Right lung (tissue), 5 donors: Measurements from ENCODE around the gene TMEM37. TPM values are rescaled to one million over a fixed set of nuclear protein-coding genes. Genes with fewer than 3 reads are reported as not detected.

Experiments used
- DNase-seq, 2 donors: peaks; one replicate each; pipeline ENCODE4 v3.0.0-alpha.2; 2013
- polyA plus RNA-seq, 5 donors: library from polyadenylated mRNA; unstranded; fragments of 120-200 nt; gene quantifications; one replicate each; pipeline versions ENCODE4 v1.2.1 to v1.2.3, GENCODE V29; 2013; ENCODE audit warnings: inconsistent platforms in 1 of 5, low replicate concordance in 1 of 5; ENCODE audit not compliant: insufficient read length in 5 of 5, insufficient read depth in 1 of 5

The TMEM37 gene
- polyA plus RNA-seq, 5 donors: 28.4 to 31.4 (median 29.1) TPM

DNA sequence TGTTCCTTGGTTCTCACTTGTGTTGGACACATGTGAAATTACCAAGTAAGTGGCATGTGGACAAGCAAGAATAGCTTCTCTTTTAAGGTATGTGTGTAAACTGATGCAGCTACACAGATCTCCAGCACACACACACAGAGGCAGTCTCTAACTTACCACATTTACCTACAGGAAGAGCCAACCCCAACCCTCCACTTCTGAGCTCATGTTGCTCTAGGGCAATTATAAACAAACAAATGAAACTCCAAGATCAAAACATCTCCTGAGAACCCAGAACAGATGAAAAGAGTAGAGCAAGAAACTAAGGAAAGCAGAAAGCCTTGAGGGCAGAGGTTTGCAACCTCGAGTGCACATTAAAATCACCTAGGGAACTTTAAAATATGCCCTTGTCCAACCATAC is 16.0 kb upstream of the TMEM37 start:
- no peak for DNase-seq

DNA sequence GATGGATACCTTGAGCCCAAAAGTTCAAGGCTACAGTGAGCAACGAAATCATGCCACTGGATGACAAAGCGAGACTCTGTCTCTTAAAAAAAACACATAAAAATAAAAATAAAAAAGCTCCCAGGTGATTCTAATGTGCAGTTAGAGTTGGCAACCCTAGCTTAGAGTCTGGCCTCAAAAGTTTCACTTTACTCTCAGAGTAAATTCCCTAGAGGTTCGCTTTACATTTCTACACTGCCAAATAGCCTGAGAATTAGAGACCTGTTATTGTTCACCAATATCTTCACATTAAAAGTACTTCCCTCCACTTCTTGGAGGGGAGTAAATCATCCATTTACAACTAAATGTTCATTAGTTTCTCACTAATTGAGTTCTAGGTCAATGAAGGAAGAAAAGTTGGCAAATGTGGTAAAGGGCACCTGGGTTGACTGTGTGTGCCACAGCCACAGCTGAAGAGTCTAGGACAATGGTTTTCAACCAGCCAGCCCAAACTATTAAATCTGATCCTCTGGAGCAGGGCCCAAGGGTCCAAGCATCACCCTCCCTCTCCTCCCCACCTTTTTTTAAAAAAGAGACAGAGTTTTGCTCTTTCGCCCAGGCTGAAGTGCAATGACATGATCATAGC is 15.2 kb upstream of the TMEM37 start:
- DNase-seq: no peak

DNA sequence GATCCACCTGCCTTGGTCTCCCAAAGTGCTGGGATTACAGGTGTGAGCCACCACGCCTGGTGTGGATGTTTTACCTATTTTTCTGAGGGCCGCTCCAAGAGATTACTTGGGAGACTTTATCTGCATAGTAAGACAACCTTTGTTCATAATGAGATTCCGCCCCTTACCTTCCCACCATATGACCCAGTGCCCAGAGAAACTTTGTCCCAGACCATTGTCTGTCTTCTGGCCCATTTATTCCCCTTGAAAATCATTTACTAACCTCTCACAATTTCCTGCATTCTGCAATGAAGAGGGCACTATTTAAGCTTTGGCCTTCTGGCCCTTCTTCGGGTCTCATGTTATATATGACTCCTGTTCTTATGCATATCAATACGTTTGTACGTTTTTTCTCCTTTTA is 13.7 kb upstream of the TMEM37 start:
- no peak for DNase-seq

DNA sequence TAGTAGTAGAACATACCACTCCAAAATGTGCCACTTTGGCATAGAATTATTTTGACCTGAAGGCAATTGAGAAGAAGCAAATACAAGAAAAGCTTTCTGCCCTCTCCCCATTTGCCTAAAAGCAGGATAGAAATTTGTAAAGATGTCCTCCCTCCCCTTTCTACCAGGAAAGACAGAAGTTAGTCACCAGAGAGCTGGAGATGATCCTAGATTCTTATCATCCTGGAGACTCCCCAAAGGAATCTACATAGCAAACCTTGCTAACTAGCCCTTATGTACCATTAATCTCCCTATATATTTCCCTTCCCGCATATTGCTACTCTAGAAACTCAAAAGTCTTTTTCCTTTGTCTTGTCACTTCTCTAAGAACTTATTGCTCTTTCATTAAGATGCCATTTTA is 12.6 kb upstream of the TMEM37 start:
- DNase-seq: no peak

DNA sequence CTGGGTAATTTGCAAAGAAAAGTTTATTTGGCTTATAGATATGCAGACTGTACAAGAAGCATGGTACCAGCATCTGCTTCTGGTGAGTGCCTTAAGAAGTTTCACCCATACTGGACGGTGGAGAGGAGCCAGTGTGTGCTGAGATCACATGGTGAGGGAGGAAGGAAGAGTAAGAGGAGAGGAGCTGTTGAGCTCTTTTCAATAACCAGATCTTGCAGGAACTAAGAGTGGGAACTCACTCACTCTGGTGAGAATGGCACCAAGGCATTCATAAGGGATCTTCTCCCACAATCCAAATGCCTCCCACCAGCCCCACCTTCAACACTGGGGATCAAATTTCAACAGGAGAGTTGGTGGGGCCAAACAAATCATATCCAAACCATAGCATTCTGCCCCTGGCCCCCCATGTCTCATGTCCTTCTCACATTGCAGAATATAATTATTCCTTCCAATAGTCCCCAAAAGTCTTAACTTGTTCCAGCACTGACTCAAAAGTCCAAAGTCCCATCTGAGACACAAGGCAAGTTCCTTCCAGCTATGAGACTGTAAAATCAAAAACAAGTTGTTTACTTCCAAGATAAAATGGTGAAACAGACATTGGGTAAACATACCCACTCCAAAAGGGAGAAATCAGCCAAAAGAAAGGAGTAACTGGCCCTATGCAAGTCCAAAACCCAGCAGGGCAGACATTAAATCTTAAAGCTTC is 11.7 kb upstream of the TMEM37 start:
- no peak for DNase-seq

DNA sequence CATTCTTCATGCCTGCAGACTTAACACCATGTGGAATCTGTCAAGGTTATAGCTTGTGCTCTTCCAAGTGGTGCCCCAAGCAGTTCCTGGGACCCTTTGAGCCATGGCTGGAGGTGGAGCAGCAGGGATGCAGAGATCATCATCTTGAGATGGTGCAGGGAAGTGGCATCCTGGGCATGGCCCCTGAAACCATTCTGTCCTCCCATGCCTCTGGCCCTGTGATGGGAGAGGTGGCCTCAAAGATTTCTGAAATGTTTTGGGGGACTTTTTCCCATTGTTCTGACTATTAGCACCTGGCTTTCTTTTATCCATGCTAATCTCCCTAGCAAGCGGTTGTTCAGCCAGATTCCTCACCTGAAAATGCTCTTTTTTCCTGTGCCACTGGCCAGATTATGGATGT is 10.3 kb upstream of the TMEM37 start:
- no peak for DNase-seq

DNA sequence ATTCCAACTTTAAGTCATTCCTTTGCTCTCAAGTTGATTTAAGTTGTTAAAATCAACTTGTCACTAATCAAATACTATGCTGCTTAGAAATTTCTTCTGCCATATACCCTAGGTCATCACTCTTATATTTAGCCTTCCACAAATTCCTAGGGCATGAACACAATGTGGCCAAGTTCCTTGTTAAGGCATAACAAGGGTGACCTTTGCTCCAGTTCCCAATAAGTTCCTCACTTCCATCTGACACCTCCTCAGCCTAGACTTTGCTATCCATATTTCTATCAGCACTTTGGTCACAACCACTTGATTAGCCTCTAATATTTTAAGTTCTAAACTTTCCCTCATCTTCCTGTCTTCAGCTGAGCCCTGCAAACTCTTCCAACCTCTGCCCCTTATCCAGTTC is 9.9 kb upstream of the TMEM37 start:
- DNase-seq: no peak

DNA sequence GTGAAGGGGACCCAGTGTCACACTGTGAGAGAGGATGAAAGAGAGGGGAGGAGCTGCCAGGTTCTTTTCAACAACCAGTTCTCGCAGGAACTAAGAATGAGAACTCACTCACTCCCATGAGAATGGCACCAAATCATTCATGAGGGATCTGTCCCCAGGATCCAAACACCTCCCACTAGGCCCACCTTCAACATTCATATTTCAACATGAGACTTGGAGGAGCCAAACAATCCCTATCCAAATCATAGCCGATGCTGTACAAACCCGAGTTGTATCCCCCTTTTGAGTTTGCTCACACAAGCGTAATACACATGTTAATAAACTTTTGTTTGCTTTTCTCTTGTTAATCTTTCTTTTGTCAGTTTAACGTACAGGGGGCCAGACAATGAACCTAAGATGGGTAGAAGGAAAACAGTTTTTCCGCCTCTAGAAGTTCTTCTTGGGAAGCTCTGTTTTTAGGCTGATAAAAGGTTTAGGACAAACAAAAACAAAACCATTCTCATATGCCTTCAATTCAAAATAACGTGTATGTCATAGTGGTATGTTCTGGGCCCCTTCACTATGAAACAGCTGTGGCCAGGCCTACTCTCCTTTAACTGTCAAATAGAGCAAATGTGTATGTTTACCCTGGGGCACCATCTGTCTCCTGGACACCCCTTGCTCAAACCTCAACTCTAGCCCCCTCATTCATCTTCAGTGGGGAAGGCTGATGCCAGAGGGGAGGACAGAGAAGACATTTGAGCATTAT is 9.1 kb upstream of the TMEM37 start:
- DNase-seq: no peak

DNA sequence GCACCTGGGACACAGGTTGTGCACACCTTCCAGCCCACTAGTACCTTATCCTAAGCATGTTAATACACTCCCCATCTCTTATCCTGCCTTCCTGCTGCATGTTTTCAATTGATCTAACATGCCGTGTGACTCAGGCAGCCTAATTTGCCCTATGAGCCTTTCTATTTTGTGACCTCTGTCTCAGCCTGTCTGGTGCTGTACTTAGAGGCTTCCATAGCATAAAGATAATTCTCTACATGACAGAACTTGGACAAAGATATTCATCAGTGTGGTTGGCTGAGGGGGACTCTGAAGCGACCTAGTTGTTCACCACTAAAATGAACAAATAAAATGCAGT is 8.6 kb upstream of the TMEM37 start:
- DNase-seq: no peak

DNA sequence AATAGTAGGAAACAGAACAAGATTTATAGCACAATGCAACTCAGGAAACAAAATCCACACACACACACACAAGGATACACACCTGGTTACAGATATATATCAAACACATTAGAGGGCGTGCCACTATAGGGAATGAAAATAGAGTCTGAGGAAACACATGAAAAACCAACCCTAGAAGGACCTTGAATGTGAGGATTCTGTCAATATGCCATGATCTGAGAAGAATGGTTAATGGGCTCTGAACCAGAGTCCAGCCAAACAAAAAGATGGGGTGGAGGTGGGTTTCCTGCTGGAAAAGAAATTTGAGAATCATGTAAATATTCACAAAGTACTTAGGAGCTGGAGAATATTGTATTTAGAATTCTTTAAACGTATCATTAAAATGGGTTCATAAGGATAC is 7.8 kb upstream of the TMEM37 start:
- no peak for DNase-seq

DNA sequence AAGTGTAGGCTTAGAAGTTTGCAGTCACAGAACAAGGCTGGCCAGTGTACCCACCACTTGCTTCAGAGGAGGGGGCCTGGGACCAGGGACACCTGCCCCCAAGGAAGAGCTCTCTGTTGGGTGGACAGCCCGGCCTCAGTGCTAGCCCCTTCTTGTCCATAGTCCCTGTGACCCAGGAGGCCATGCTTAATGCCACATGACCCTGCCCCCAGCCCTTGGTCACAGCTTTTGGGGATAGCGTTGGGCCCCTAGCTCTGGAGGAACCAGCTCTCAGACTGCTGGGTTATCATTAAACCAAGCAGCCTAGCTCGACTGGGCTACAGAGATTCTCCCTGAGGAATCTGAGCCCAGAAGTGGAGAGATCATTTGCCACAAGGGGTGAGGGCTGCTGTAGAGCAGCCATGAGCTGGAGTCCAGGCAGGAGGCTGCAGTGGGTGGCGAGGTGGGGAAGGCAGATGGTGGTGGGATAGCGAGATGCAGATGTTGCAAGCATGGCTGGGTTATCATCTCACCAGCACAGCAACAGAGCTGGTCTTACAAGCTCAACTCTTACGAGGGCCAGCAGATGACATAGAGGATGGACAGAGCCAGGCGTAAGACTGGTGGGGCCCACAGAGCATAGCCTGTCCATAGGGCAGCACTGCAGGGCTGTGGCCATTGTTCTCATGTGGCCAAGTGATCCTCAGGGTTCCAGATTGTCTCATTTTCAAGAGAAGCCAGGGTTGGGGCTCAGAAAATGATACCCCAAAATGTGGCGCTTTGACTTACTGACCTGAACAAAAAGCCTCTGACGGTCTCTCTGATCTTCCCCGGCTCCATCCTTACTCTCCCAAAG is 7.2 kb upstream of the TMEM37 start:
- DNase-seq: no peak

DNA sequence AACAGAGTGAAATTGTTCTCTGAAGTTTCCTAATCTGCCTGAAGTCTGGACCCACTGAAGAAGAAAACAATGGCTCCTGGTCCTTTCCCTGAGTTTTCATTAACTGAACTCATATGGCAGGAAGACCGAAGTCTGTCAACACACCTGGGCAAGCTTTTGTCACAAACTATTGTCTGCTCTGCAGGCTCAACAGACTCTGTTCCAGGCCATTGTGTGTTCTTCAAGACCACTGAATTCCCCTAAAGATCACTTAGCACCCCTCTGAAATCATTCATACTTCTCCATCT is 6.6 kb upstream of the TMEM37 start:
- no peak for DNase-seq

DNA sequence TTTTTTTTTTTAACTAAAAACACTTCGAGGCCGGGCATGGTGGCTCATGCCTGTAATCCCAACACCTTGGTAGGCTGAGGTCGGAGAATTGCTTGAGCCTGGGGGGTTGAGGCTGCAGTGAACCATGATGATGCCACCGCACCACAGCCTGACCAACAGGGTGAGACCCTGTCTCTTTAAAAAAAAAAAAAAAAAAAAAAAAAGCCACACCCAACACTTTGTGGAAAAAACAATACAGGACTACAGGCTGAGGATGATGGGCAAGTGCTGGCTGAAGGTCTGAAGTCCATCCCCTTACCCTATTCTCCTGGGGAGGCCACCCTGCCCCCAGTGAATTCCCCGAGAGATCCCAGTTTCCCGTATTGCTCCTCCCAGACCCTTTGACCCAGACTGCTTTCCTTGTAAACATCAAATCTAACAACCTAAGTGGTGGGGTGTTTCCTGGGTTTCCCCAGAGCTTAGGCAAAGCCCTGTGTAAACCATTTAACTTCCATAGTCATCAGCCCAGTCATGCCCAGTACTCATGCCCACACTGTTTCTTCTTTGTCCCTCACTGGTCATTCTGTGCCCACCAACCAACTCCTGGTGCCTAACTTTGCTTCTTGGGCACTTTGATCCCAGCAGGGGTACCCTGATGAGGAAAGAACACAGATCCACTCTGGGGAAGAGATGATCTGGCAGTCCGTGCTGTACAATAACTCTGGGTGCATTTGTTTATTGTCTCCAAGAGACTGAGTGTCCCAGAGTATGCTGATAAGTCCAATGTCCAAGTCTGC is 5.8 kb upstream of the TMEM37 start:
- no peak for DNase-seq

DNA sequence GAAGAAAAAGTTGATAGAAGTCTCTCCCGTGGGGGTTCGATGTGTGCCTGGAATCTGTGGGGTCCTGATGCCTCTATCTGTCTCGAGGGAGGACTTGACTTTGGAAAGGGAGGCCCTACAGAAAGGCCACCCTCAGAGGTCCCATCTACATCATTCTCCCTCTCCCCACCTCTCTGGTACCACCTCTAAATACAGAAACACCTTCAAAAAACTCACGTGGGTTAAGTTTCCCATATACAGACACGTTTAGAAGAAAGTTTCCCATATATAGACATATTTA is 5.3 kb upstream of the TMEM37 start:
- DNase-seq: no peak

DNA sequence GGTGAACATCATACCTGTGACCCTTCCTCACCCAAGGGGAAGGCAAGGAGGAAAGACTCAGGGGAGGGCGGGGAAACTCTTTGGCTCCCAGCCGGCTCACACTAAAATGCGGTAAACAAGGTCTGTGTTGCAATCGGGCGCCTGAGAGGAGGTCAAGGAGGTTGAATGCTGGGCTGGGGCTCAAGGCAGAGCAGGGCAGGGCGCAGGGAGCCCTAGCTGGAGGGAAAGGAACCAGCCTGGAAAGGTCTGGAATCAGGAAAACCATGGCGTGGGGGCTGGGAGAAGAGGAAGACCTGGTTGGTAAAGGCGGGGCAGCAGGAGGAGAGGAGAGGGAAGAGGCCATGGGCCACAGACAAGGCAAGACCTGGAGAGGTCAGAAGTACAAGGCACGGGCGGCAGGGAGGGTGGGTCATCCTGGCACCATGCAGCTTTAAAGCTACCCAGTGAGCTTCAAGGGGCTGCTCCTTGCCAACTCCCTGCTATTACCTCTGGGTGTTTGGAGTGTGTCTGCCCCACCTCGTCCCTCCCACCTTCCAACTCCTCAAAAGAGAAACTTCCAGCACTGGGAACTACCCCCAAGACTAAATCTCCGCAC is 4.8 kb upstream of the TMEM37 start:
- DNase-seq: peak; percentile 47 to 55

DNA sequence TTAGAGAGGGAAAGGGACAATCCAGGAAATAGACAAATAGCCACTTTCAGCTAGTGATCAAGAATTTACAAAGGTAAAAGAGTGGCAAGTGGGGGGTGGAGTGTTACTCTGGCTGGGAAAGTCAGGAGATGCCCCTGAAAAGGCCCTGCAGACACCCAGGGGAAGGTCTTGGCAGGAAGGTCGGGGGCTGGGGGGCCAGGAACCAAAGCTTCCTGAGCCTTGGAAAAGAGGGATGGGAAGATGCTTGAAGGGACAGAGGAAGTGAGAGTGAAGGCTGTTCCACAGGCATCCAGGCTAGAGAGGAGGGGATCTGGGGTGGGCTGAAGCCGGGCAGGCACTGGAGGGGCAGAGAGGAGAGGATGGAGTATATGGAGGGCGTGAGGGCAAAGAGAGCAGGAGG is 3.9 kb upstream of the TMEM37 start:
- DNase-seq: no peak

DNA sequence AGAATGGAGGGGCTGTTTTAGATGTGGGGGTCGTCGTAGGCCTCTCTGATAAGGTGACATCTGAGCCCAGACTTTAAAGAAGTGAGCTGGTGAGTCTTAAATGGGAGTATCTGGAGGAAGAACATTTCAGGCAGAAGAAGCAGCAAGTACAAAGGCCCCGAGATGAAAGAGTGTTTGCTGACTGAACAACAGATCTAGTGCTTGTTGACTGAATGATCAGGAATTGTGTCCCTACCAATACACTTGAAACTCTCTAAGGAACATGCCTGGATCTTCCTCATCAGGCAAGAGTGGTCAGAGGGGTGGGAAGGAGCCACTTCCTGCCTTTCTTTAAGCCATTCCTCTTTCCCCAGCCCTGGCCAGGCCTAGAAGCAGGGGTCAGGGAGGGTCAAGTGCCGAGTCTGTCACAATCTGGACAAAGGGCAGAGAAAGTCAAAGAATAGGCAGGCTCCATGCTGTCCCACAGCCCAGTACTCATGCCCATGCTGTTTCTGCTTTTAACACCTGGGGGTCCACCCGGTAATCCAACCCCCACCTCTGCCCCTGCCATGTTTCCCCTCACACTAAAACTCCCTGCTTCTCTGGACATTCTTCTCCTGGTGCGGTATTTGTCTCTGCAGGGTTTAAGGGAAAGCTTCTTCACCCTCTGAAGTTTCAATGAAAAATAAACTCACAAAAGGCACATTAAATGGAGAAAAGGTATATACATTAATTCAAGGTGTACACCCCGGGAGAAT is 3.0 kb upstream of the TMEM37 start:
- no peak for DNase-seq

DNA sequence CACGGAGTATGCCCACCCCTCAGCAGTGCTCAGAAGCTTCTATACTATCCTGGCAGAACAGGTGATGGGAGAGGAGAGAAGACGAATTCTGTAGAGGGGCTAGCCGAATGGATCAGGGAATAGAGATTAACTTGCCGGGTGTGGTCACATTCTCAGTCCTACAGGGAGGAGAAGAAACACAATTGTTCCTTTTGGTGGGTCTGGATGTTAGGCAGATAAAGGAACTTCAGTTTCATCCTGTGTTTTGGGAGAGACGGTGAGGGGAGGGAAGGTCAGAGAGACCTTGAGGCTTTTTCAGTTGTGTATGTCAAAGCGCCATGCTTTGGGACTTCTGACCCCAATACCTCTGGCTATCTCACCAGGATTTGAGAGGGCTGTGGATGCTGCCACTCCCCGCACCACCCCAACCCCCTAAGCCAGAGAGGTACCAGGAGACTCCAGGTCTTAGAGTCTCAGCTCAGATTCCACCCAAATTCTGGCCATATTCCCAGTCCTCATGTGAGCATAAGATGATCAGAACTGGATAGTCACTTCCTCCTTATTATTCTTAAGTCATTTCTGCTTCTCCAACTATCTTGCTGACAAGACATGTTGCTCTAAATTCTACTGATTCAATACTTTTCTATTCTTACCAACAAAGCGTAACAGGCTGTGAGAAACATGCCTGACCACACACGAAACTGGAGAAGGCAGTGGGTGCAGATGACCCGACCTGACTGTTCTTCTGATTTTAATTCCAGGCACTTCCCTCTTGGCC is 2.3 kb upstream of the TMEM37 start:
- DNase-seq: no peak

DNA sequence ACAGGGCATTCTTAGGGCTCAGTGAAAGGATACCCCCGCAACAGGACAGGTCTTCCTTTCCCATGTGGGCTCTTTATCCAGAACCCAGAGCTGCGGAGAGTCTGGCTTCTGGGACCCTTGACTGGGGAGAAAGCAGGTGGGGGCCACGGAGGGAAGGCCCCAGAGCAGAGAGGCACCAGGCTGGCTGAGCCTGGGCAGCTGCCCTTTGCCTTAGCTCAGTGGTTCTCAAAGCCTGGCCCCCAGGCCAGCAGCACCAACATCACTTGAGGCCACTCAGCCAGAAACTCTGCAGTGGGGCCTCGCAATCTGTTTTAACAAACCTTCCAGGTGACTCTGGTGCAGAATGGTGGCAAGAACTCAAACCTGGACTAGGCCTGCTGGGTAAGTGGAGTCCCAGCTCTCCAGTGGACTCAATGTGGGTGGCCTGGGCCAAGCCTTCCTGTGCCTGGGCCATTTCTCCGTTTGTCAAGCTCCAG is 1.6 kb upstream of the TMEM37 start:
- no peak for DNase-seq
